Tibial nerve (tissue), 3 donors: Measurements from ENCODE around the gene PLCL2.

ENCODE experiments used
- CTCF ChIP-seq, 5 experiments: fragments of 200-600 bp in 3 of 5; fragments of 450-650 bp in 2 of 5; sonication (generic) in 3 of 5; IDR thresholded peaks; one replicate each; pipeline ENCODE4 v1.5.1; 2016 to 2019; ENCODE audit warnings: antibody characterized with exemption in 5 of 5, mild to moderate bottlenecking in 3 of 5, moderate library complexity in 2 of 5
- POLR2A ChIP-seq, 2 donors: fragments of 450-650 bp; IDR thresholded peaks; one replicate each; pipeline ENCODE4 v1.6.1; 2017; ENCODE audit warnings: antibody characterized with exemption in 2 of 2, mild to moderate bottlenecking in 2 of 2, moderate library complexity in 2 of 2

- TF ChIP-seq CTCF (IDR thresholded peaks at IDR 0.05) (no peak), POLR2A (IDR thresholded peaks at IDR 0.05) (no peak)
These were observed 148.9 kb downstream of the PLCL2 start for GRCh38 chr3:17033516-17034168.
